Fibroblast of skin of left quadriceps (primary cell): ENCODE data around the gene FGF11.
"Not testable (repeated sequence)": the region's sequence is repeated elsewhere in the genome, so short reads cannot be mapped to it uniquely, and the experiment has no call there.

Source experiments
- DNase-seq, 2 experiments: peaks; one replicate each; pipeline ENCODE4 v3.0.0-alpha.2; 2013; ENCODE audit warnings: low read depth in 2 of 2

Gene FGF11

GRCh38 chr17:7478276-7479212, 39.2 kb downstream of the FGF11 start:
- no peak for DNase-seq

- DNase-seq = no peak
Observed at GRCh38 chr17:7479213-7480088, 40.1 kb downstream of the FGF11 start, which contains the start of gene ZBTB4. Gene ZBTB4 (minus strand): TSS chr17:7479631. CDS start chr17:7466801, 12,830 bp downstream.

- no peak for DNase-seq
Observed at GRCh38 chr17:7480089-7480384, 40.7 kb downstream of the FGF11 start.

- not testable (repeated sequence) for DNase-seq
Observed at GRCh38 chr17:7481275-7481674, 42.0 kb downstream of the FGF11 start, which contains the start of gene SLC35G6. Gene SLC35G6 (plus strand): TSS chr17:7481446. CDS start chr17:7481517, 71 bp downstream.

GRCh38 chr17:7481842-7482741, 42.8 kb downstream of the FGF11 start:
- DNase-seq = not testable (repeated sequence)

- DNase-seq = not testable (repeated sequence)
Observed at GRCh38 chr17:7482742-7483088, 43.4 kb downstream of the FGF11 start.

GRCh38 chr17:7483255-7484066, 44.1 kb downstream of the FGF11 start:
- DNase-seq = peak; percentile 87

- peak; percentile 94 to 96 for DNase-seq
Observed at GRCh38 chr17:7484067-7484918, 45.0 kb downstream of the FGF11 start, which contains the start of gene POLR2A. Gene POLR2A (plus strand): TSS chr17:7484366.

- no peak for DNase-seq
Observed at GRCh38 chr17:7484919-7485377, 45.6 kb downstream of the FGF11 start.

- DNase-seq = no peak
Observed at GRCh38 chr17:7486181-7486580, 46.9 kb downstream of the FGF11 start.

- no peak for DNase-seq
Observed at GRCh38 chr17:7490144-7490543, 50.8 kb downstream of the FGF11 start.

- no peak for DNase-seq
Observed at GRCh38 chr17:7491583-7491982, 52.3 kb downstream of the FGF11 start.

- DNase-seq = no peak
Observed at GRCh38 chr17:7493941-7494340, 54.6 kb downstream of the FGF11 start.
